C4-2B (cell line): ENCODE results near the gene AMZ1.

Experiments used
- ZFX ChIP-seq: fragments of 450-650 bp; IDR thresholded peaks from 2 replicates; pipeline ENCODE4 v1.6.1; 2017
- TF ChIP-seq, protein P1 (sequence below): fragments of 450-650 bp; conservative IDR thresholded peaks from 2 replicates; pipeline ENCODE4 v1.5.1; 2017; ENCODE audit warnings: mild to moderate bottlenecking

DNA sequence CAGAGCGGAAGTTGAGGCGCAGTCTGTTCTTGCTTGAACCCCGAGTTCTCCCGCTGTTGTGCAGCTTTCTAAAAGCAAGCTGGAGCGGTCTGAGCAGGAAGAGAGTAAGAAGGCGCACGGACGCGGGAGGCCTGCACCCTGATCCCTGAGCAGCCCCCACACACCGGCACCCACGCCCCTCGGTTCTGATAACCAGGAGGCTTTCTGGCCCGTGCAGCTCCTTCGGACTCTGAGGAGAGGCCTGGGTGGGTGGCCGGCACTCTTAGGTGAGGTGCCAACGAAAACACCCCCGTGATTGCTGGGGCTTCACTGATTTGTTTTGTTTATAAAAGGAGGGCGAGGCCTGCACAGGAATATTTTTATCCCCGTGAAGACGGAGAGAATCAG, 28.9 kb downstream of the AMZ1 start:
- TF ChIP-seq, protein P1, sequence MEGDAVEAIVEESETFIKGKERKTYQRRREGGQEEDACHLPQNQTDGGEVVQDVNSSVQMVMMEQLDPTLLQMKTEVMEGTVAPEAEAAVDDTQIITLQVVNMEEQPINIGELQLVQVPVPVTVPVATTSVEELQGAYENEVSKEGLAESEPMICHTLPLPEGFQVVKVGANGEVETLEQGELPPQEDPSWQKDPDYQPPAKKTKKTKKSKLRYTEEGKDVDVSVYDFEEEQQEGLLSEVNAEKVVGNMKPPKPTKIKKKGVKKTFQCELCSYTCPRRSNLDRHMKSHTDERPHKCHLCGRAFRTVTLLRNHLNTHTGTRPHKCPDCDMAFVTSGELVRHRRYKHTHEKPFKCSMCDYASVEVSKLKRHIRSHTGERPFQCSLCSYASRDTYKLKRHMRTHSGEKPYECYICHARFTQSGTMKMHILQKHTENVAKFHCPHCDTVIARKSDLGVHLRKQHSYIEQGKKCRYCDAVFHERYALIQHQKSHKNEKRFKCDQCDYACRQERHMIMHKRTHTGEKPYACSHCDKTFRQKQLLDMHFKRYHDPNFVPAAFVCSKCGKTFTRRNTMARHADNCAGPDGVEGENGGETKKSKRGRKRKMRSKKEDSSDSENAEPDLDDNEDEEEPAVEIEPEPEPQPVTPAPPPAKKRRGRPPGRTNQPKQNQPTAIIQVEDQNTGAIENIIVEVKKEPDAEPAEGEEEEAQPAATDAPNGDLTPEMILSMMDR = no peak
- TF ChIP-seq ZFX = no peak
